Stimulated activated effector memory CD8-positive, alpha-beta T cell treated with anti-CD3 and anti-CD28 coated beads, Interleukin-12 subunit alpha, Interleukin-12 subunit beta, amount 100 ng/mL, for 72 hours (primary cell): ENCODE data around the gene SF3B3.
"Not testable (repeated sequence)": the region's sequence is repeated elsewhere in the genome, so short reads cannot be mapped to it uniquely, and the experiment has no call there.

Experiments
- ATAC-seq: fragments of 150-1000 bp; cut with Tn5 transposase; 2 replicates; pipeline ENCODE4 v1.10.0; 2021
- DNase-seq, 2 donors: peaks; one replicate each; pipeline ENCODE4 v3.0.0; 2021 to 2022; ENCODE audit warnings: low spot score in 2 of 2
- H3K27ac Mint-ChIP-seq: one replicate; pipeline ENCODE4 v1.8.0; 2022; ENCODE audit warnings: mild to moderate bottlenecking, mixed read lengths
- H3K36me3 Mint-ChIP-seq: one replicate; pipeline ENCODE4 v1.8.0; 2022; ENCODE audit warnings: mild to moderate bottlenecking, mixed read lengths
- H3K4me1 Mint-ChIP-seq: one replicate; pipeline ENCODE4 v1.8.0; 2022; ENCODE audit warnings: mixed read lengths
- H3K4me3 Mint-ChIP-seq: one replicate; pipeline ENCODE4 v1.8.0; 2022; ENCODE audit warnings: mild to moderate bottlenecking, mixed read lengths
- H3K9me3 Mint-ChIP-seq: one replicate; pipeline ENCODE4 v1.8.0; 2022; ENCODE audit warnings: mixed read lengths

Gene SF3B3

GRCh38 chr16:70586731-70587130 lies 63.1 kb downstream of the SF3B3 start:
- no peaks in the 10 kb centered on the region for H3K36me3 Mint-ChIP-seq
- no peak for ATAC-seq
- no peak for DNase-seq
- no peak overlapping the region for H3K4me3 Mint-ChIP-seq
- no peak overlapping the region for H3K27ac Mint-ChIP-seq
- no peaks in the 10 kb centered on the region for H3K9me3 Mint-ChIP-seq
- peaks cover 5% of the 10 kb centered on the region for H3K4me1 Mint-ChIP-seq

DNA sequence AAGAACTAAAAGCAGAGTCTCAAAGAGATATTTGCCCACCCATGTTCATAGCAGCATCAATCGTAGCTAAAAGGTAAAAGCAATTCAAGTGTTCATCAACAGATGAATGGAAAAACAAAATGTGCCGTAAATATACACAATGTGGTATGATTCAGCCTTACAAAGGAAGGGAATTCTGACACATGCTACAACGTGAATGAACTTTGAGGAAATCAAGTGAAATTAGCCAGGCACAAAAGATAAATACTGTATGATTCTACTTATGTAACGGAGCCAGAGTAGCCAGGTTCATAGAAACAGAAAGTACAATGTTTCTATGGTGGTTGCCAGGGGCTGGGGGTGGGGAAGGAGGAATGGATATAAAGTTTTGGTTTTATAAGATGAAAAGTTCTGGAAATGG lies 64.9 kb downstream of the SF3B3 start:
- H3K4me3 Mint-ChIP-seq, result no peak overlapping the region
- no peaks in the 10 kb centered on the region for H3K4me1 Mint-ChIP-seq
- no peak overlapping the region for H3K27ac Mint-ChIP-seq
- ATAC-seq (no peak), DNase-seq (no peak)
- H3K36me3 Mint-ChIP-seq, result no peaks in the 10 kb centered on the region
- no peaks in the 10 kb centered on the region for H3K9me3 Mint-ChIP-seq

DNA sequence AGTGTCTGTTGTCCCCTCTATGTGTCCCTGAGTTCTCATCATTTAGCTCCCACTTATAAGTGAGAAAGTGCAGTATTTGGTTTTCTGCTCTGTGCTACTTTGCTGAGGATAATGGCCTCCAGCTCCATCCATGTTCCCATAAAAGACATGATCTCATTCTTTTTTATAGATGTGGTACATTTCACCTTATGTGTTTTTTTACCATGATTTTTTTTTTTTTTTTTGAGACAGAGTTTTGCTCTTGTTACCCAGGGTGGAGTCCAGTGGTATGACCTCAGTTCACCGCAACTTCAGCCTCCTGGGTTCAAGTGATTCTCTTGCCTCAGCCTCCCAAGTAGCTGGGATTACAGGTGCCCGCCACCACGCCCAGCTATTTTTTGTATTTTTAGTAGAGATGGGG lies 65.8 kb downstream of the SF3B3 start:
- H3K9me3 Mint-ChIP-seq, H3K4me3 Mint-ChIP-seq, H3K27ac Mint-ChIP-seq, H3K4me1 Mint-ChIP-seq, DNase-seq, H3K36me3 Mint-ChIP-seq, ATAC-seq: not testable (repeated sequence)

DNA sequence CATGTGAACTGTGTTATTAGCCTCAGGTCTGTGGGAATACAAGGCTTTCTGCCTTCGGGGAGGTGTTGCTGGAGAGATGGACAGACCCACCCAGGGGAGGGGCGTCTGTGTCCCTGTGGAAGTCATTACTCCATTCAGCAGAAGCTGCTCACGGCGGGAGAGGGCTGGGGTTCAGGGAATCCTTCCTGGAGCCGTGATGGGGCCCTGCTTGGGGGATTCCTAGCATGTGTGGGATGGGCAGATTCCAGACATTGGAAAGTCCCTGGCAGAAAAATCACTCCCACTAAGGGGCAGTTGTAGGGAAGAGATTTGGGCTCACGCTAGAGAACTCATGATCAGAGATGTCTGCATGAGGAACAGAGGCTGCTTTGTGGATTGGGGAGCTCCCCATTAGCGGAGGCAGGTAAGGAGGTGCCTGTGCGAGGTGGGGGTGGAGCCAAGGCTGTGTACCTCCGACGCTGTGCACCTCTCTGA lies 66.4 kb downstream of the SF3B3 start:
- Mint-ChIP-seq H3K36me3 (no peaks in the 10 kb centered on the region), H3K4me3 (no peak overlapping the region), H3K9me3 (no peaks in the 10 kb centered on the region), H3K4me1 (no peaks in the 10 kb centered on the region), H3K27ac (no peak overlapping the region)
- ATAC-seq (no peak), DNase-seq (no peak)

GRCh38 chr16:70590722-70591415 lies 67.3 kb downstream of the SF3B3 start:
- Mint-ChIP-seq H3K4me1 (no peaks in the 10 kb centered on the region), H3K4me3 (no peak overlapping the region), H3K9me3 (no peaks in the 10 kb centered on the region), H3K36me3 (no peaks in the 10 kb centered on the region), H3K27ac (no peak overlapping the region)
- ATAC-seq (peak; percentile 37), DNase-seq (no peak)

DNA sequence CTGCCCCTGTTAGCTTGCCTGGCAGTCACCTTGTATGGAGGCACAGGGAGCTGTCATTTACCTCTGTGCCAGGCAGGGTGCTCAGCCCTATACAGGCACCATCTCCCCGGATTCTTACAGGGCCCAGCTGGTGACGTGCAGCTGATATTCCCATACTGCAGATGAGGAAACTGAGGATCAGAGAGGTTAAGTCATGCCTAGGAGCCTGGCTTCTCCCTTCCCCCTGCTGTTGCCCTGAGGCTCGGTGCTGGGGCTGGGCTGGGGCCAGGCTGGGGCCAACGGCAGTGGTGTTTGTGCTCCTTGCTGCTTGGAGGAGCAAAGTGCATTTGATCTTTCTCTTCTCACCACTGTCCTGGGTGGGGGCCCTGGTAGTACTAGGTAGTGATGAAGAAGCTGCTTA lies 68.0 kb downstream of the SF3B3 start:
- Mint-ChIP-seq H3K36me3 (no peaks in the 10 kb centered on the region), H3K4me1 (no peaks in the 10 kb centered on the region), H3K27ac (no peak overlapping the region), H3K4me3 (no peak overlapping the region), H3K9me3 (no peaks in the 10 kb centered on the region)
- DNase-seq (no peak), ATAC-seq (peak; percentile 27)

DNA sequence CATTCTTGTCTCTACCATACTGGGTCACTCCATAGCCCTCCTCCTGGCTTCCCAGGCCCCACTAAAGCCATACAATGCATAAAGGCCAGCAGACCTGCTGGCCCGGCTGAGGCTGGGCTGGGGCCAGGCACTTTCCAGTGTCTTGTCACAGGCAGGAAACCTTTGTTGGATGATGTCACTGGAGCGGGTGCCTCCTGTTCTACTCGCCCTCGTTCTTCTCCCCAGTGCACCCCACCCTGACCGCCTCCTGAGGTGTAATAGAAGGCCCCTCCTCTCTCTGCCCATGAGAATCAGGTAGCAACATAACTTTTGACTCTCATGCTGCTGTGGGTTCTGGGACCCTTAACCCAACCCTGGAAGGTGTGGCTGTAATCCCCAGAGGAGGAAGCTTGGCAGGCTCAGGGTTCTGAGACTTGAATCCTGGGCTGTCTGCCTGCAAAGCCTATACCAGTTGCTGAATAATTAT lies 68.5 kb downstream of the SF3B3 start:
- no peak overlapping the region for H3K4me3 Mint-ChIP-seq
- no peak overlapping the region for H3K27ac Mint-ChIP-seq
- H3K36me3 Mint-ChIP-seq, result no peaks in the 10 kb centered on the region
- DNase-seq (no peak), ATAC-seq (no peak)
- no peaks in the 10 kb centered on the region for H3K9me3 Mint-ChIP-seq
- H3K4me1 Mint-ChIP-seq, result no peaks in the 10 kb centered on the region

- no peak for ATAC-seq
Observed at GRCh38 chr16:70593544-70593943, 69.9 kb downstream of the SF3B3 start.

DNA sequence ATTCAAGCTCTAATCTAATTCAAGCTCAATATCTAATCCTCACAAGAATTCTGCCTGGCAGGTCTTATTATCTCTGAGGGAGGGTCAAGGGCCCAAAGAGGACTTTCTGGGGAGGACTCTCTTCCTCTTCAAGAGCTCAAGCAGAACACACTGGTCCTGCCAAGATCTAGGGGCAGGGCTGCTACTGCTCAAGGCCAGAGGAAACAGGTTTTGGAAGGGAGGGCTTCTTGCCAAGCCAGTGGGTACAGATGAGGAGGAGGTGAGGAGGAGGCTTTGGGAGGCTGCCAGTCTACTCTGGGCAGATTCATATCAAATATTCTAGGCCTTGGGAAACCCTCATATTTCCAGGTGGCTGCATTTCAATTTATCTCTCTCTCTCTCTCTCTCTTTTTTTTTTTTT lies 71.0 kb downstream of the SF3B3 start:
- no peak for DNase-seq
- Mint-ChIP-seq H3K36me3 (no peaks in the 10 kb centered on the region), H3K9me3 (no peaks in the 10 kb centered on the region), H3K4me3 (no peak overlapping the region), H3K4me1 (no peaks in the 10 kb centered on the region), H3K27ac (no peak overlapping the region)
- ATAC-seq, result no peak

More at GRCh38 chr16:70593544-70593943, 69.9 kb downstream of the SF3B3 start:
- Mint-ChIP-seq H3K4me1 (no peaks in the 10 kb centered on the region), H3K36me3 (no peaks in the 10 kb centered on the region), H3K27ac (no peak overlapping the region), H3K9me3 (no peaks in the 10 kb centered on the region), H3K4me3 (no peak overlapping the region)
- no peak for DNase-seq

- Mint-ChIP-seq H3K36me3 (no peaks in the 10 kb centered on the region), H3K4me1 (no peaks in the 10 kb centered on the region), H3K9me3 (no peaks in the 10 kb centered on the region), H3K4me3 (no peak overlapping the region), H3K27ac (no peak overlapping the region)
- DNase-seq (no peak), ATAC-seq (no peak)
Observed at GRCh38 chr16:70597135-70597835, 73.7 kb downstream of the SF3B3 start.

DNA sequence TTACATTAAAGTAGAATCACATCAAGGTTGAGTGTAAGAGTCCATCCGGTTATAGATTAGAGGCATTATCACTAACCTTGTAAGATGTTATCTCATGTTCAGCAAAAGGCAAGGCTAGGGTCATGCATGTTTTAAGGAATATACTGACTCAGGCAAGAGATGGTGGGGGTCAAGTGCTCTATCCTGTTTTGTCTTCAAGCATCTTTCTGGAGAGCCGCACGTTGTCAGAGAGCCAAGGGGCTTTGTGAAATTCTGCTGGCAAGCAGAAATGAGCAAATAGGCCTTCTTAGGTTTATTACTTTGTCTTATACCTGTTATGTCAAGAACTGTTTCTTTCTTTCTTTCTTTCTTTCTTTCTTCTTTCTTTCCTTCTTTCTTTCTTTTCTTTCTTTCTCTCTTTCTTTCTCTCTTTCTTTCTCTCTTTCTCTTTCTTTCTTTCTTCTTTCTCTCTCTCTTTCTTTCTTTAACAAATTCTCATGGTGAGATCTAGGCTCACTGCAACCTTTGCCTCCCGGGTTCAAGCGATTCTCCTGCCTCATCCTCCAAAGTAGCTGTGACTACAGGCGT lies 75.4 kb downstream of the SF3B3 start:
- H3K4me1 Mint-ChIP-seq, result no peaks in the 10 kb centered on the region
- H3K4me3 Mint-ChIP-seq, result no peak overlapping the region
- DNase-seq (no peak), ATAC-seq (no peak)
- no peaks in the 10 kb centered on the region for H3K36me3 Mint-ChIP-seq
- no peak overlapping the region for H3K27ac Mint-ChIP-seq
- H3K9me3 Mint-ChIP-seq, result no peaks in the 10 kb centered on the region

DNA sequence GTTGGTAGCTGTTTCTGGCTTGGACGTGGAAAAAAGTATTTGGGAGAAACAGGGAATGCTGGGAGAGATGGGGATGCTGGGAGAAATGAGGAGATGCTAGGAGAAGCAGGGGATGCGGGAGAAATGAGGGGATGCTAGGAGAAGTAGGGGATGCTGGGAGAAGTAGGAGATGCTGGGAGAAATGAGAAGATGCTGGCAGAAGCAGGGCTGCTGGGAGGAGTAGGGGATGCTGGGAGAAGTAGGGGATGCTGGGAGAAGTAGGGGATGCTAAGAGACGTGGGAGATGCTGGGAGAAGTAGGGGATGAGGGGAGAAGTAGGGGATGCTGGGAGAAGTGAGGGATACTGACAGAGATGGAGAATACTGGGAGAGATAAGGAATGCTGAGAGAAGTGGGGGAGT lies 77.1 kb downstream of the SF3B3 start:
- H3K4me1 Mint-ChIP-seq, result no peaks in the 10 kb centered on the region
- no peak for ATAC-seq
- H3K27ac Mint-ChIP-seq, result no peak overlapping the region
- H3K9me3 Mint-ChIP-seq, result no peaks in the 10 kb centered on the region
- DNase-seq, result no peak
- no peak overlapping the region for H3K4me3 Mint-ChIP-seq
- no peaks in the 10 kb centered on the region for H3K36me3 Mint-ChIP-seq

DNA sequence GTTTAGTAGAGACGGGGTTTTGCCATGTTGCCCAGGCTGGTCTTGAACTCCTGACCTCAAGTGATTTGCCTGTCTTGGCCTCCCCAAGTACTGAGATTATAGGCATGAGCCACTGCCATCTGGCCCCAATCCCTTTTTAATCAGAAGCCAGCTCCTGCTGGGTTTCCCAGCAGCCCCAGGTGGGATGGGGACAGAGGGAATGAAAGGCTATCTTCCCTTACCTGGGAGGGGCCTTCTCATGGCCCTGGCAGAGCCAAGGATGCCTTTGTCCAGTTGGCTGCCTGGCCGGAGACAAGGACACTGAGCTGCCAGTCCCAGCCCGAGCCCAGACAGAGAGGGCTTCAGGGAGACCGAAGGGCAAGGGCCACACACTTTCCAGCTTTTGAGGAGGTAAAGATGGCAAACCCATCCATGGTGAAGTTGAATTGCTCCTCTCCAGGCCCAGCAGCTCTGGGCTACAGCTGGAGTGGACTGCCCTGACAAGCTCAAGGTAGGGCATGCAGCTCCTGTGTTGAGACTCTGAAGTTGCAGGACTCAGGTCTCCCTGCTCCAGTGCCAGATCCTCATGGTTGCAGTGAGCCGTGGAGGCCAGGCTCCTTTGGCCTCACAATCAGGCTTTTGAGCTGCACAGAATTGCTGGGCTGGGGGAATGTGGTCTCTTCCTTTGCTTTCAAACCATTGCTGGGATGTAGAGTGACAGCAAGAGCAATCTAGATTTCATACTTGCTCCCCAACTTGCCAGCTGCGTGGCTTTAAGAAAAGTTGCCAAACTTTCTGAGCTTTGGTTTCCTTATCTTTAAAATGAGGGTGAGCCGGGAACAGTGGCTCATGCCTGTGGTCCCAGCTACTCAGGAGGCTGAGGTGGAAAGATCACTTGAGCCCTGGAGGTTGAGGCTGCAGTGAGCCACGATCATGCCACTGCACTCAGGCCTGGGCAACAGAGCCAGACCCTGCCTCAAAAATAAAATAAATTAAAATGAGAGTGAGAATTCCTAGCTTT lies 78.3 kb downstream of the SF3B3 start:
- ATAC-seq (no peak), DNase-seq (no peak)
- H3K4me3 Mint-ChIP-seq, result no peak overlapping the region

GRCh38 chr16:70602831-70603230 lies 79.2 kb downstream of the SF3B3 start:
- no peak overlapping the region for H3K4me3 Mint-ChIP-seq
- no peaks in the 10 kb centered on the region for H3K4me1 Mint-ChIP-seq
- H3K36me3 Mint-ChIP-seq, result no peaks in the 10 kb centered on the region
- no peak overlapping the region for H3K27ac Mint-ChIP-seq
- ATAC-seq, result no peak
- no peak for DNase-seq
- H3K9me3 Mint-ChIP-seq, result no peaks in the 10 kb centered on the region

More for the DNA sequence above, 78.3 kb downstream of the SF3B3 start:
- Mint-ChIP-seq H3K36me3 (no peaks in the 10 kb centered on the region), H3K27ac (no peak overlapping the region), H3K9me3 (no peaks in the 10 kb centered on the region), H3K4me1 (no peaks in the 10 kb centered on the region)
